AG08396 (cell line): ENCODE measurements around the gene DKK3.

Source experiments
- DNase-seq: peaks from one replicate; pipeline ENCODE4 v3.0.0; 2012; ENCODE audit warnings: low spot score, mixed read lengths

DKK3 gene

DNA sequence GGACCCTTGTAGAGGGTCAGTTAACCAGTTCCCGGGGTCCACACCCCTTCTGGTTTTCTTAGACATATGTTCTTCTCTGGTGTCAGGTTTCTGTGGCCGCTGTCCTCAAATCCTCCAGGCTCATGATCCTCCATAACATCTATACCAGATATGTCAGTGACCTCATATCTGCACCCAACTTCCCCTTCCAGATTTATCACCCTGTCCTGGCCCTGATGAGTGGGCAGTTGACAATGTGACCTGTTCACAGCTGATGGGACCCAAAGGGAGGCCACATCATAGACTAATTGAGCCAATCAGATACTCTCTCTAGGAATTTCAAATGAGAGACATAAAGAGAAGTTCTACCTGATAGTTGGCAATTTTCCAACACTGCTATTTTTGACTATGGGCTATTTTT, 5.1 kb downstream of the DKK3 start:
- no peak for DNase-seq

- DNase-seq = no peak
These were observed 7.2 kb downstream of the DKK3 start for GRCh38 chr11:12001186-12001585.

DNA sequence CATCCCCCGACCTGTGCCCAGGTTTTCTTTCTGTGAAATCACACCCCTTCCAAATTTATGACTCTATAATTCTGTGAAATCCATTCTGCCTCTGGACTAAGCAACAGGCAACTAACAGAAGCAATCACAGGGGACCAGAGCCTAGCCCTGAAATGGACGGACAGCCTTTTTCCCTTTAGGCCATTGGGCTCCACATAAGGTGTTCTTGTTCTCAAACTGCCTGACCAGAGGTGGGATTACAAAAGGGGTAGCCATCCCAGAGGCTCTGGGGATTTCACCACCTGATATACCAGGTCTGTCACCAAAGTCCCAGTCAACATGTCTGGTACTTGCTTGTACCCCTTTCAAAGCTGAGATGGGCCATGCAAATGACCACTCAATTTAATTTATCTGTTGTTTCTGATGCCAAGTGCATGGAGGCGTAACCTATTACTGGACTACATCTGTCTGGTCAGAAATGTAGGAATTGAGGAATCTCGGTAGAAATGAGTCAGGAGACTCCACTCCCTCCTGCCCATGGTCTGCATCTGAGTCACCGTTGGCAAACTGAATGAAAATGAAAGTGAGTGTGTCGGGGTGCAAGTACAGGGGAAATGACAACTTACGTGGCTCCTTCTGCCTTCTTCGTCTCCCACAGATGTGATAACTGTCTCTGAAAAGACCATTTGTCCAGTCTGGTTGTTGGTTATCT, 10.2 kb downstream of the DKK3 start:
- DNase-seq = peak; percentile 84

GRCh38 chr11:11997049-11997322, 11.4 kb downstream of the DKK3 start:
- DNase-seq = no peak

DNA sequence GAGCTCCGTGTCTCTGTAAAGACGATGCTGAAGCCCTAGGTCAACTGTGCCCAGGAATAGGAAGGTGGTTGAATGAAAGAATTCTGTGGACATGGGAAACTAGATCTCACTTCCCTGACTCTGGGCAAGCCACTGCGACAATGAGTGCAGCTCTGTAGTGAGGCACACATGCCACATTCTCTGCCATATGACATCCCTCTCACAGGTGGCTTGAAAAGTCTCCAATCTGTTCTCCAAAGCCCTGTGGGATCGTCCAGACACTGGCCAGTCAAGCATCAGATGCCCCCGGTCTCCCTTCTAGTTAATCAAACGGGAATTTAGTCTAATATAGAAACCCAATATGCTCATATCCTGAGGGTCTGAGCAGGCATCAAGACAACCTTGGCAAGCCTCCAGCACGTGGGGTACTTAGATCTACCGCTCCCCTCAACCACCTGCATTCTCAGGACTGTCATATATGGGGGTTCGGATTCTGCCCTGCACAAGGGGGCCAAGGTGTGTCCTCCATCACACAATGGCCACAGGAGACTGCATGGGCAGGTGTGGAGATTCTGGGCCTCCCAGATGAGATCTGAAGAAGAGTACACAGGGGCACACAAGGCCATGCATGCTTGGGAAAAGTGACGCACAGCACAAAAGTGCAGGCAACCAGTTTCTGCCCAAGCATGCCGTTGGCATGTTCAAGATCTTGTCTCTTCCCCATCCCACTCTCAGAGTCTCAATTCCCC, 11.9 kb downstream of the DKK3 start:
- no peak for DNase-seq

DNA sequence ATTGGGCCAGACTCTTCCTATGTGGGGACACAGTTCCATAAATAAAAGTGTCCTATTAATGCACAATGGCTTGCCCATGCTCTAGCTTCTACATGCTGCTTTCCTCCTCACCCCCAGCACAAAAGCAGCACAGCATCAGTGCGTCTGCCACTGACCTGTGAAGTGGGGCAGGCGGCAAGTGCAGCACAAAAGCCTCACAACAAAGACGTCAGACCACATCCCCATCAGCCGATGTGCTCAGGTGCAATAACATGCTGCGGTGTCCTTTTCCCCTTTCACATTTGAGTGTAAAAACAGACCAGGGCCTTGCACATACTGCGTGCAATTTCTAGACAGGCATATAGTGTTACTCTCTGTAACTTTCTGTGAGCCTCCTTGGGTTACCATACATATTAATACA, 12.8 kb downstream of the DKK3 start:
- DNase-seq = no peak

DNA sequence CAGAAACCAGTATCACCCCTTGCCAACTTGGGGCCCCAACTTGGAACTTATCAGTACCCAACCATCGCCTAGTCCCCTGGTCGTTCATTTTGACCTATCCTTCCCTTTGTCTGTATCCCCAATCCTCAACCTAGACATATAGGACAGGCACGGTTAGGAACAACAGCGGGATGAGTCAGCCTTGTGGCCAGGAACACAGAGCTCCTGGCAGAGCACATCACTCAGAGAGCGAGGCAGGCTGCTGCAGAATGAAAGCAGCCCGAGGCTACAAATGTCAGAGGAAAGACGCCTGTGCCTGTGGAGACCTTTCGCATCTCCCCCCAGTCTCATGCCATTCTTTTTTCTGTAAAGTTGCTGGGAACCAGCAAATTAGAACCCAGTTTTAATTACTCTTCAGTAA, 14.6 kb downstream of the DKK3 start:
- DNase-seq = peak; percentile 72

DNA sequence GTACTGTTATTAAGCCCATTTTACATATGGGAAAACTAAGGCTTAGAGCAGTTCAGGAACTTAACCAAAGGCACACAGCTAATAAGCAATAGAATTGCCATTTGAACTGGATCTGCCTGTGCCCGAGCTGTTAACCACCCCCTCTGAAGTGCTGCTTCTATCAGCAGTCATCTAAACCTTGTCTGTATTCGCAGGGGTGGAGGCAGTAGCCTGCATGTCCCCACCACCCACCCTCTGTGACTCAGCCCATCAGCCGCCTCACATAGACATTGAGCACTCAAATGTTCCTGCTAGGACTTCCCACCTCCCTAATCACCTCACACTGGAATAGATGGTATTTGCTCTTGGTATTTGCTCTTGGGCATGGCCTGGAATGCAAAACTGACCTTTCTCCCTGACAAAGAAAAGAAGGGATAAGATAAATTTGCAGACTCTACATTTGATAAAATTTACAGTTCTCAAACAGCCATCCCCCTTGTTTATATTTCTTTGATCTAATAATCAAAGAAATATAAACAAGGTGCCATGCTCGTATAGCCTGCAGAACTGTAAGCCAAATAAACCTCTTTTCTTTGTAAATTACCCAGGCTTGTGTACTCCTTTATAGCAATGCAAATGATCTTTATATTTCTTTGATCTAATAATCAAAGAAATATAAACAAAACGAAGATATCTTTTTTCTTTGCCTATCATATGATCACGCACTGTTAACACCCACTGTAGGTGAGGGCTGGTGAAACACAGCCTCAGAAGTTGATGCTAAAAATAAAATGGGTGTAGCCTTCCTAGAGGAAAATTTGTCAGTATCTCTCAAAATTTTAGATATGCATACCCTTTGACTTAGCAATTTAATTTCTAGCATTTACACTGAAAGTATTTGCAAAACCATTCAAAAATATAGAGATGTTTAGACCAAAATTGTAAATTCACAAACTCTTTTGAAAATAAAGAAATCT, 15.9 kb downstream of the DKK3 start:
- DNase-seq = no peak

GRCh38 chr11:11989774-11990744, 18.4 kb downstream of the DKK3 start:
- DNase-seq = no peak

GRCh38 chr11:11988681-11989261, 19.7 kb downstream of the DKK3 start:
- no peak for DNase-seq

GRCh38 chr11:11988099-11988651, 20.3 kb downstream of the DKK3 start:
- DNase-seq = no peak

- DNase-seq = no peak
These were observed 20.9 kb downstream of the DKK3 start for GRCh38 chr11:11987503-11988022.

DNA sequence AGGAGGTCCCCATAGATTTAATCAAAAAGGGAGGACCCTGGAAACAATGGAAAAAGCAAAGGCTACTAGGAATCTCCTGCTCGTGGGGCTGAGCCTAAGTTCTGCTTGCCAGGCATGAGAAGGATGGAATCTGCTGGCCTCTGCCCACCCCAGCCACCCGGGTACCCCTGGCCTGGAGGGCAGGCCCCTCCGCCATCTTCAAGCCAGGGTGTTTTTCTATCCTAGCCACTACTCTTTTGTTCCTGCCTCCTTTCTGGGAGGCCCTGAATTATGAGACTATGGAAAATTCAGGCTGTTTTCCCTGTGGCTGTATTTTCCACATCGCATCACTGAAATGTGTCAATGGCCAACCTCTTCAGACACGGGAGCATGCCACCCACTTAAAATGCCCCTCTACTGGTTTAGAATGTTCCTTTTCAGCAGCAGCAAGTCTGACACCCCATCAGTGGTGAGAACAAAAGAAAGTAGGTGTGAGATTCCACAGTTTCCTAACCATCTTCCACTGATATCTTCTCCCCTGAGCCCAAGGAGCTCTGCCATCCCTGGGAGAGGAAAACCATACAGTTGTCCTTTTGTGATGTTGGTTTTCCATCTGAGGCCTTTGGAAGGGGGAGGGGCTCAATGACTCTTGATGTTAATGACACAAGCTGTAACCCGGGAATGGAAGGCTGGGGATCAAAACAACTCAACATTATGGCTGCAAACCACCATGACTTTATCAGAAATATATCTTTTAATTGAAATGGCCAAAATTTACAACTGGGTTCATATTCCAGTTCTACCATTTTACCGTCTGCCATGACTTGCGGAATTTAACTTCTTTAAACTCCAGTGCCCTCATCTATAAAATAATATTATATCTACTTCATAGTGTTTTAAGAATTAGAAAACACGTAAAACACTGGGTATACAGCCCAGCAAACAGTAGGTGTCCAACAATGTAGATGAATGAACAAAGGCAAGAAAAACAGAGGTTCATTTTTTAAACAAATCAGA, 22.2 kb downstream of the DKK3 start:
- DNase-seq = no peak

DNA sequence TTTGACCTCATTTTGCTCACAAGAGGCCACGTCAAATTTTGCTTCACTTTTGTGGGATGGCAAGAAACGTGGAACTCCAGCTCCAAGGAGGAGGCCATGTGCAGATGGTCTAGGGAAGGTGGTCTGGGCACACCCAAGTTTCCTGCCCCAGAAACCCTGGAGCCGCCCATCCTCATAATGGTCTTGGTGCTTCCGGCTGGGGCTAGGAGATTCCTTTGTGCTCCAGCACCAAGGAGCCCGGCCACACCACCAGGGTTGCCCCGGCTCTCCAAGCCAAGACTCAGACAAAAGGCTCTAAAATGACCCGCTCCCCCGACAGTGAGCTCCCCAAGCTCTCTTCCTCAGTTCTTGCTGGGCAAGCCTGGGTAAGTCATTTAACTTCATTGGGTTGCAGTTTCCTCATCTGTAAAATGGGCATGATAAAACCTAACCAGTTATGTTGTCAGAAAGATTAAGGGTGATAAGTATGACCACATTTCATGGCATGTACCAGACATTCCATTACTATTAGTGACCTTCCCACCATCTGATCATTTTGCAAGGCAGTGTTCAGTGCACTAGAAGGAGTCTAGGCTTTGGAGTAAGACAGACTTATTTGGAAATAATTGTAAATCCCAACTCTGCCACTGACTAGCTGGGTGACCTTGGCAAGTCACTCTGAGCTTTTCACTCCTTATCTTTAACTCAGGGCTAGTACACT, 23.3 kb downstream of the DKK3 start:
- DNase-seq = no peak

DNA sequence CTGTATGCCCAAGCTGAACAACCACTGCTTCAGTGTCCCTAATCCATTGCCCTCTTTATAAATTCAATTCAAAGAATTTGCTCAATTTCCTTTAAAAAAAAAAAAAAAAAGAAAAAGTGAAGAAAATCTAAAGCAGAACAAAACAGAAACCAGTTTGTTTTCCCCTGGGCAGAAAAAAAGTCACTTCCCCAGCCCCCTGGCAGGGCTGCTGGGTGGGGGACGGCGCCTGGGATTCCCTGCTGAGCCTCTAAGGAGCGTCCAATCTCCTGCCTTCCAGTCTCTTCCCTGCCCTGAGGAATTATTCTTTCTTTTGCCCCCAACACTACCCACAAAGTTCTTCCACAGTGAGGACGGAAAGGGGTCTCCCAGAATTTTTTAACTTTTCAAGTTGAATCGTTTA, 23.9 kb downstream of the DKK3 start:
- no peak for DNase-seq

- DNase-seq = no peak
These were observed 25.0 kb downstream of the DKK3 start for GRCh38 chr11:11983427-11983826.

DNA sequence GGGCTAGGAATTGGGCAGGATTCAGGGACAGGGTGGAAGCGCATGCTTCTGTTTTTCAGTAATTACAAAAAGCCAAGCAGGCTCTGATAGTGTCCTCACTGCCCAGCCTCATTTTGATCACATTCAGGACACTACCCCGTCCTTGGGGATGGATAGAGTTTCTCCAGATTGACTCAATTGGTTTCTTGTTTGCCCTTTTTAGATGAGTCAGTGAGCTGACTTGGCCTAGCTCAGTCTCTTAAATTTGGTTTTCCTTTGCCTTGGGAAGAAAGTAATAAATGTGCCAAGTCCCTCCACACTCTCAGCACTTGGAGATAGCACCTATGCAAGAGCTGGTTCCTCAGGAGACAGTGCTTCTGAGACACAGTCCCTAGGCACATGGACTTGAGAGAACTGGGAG, 25.5 kb downstream of the DKK3 start:
- no peak for DNase-seq

- no peak for DNase-seq
These were observed 26.0 kb downstream of the DKK3 start for GRCh38 chr11:11982461-11982860.

- no peak for DNase-seq
These were observed 26.6 kb downstream of the DKK3 start for GRCh38 chr11:11981840-11982239.
